ENCODE measurements around the gene AP3S2. TPM values are rescaled to one million over a fixed set of nuclear protein-coding genes. Genes with fewer than 3 reads are reported as not detected.

The AP3S2 gene
- total RNA-seq, 2 donors from 2014 or later, result 43.7 to 44.7 TPM

DNA sequence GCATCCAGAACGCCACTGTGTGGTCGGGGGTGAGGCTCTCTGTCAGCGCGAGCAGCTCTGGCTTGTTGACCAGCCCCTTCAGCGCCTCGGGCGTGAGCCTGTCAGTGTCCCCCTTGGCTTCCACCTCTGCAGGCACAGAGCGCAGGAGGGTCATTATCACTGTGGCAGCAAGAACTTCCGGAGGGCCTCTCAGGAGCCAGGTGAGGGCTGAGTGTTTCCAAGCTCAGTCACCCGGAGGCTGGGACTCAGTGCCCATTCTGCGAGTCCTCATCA is 10.0 kb upstream of the AP3S2 start:
- TF ChIP-seq, protein P1, sequence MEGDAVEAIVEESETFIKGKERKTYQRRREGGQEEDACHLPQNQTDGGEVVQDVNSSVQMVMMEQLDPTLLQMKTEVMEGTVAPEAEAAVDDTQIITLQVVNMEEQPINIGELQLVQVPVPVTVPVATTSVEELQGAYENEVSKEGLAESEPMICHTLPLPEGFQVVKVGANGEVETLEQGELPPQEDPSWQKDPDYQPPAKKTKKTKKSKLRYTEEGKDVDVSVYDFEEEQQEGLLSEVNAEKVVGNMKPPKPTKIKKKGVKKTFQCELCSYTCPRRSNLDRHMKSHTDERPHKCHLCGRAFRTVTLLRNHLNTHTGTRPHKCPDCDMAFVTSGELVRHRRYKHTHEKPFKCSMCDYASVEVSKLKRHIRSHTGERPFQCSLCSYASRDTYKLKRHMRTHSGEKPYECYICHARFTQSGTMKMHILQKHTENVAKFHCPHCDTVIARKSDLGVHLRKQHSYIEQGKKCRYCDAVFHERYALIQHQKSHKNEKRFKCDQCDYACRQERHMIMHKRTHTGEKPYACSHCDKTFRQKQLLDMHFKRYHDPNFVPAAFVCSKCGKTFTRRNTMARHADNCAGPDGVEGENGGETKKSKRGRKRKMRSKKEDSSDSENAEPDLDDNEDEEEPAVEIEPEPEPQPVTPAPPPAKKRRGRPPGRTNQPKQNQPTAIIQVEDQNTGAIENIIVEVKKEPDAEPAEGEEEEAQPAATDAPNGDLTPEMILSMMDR (IDR thresholded peaks at IDR 0.05), result no peak
- TF ChIP-seq POLR2AphosphoS5 (IDR thresholded peaks at IDR 0.05), result no peak
- TF ChIP-seq POLR2A (IDR thresholded peaks at IDR 0.05), result no peak
- WGBS, result 93% methylated on average over 11 of the region's 11 CpGs
- DNase-seq (ENCODE audit: low spot score), result no peak

DNA sequence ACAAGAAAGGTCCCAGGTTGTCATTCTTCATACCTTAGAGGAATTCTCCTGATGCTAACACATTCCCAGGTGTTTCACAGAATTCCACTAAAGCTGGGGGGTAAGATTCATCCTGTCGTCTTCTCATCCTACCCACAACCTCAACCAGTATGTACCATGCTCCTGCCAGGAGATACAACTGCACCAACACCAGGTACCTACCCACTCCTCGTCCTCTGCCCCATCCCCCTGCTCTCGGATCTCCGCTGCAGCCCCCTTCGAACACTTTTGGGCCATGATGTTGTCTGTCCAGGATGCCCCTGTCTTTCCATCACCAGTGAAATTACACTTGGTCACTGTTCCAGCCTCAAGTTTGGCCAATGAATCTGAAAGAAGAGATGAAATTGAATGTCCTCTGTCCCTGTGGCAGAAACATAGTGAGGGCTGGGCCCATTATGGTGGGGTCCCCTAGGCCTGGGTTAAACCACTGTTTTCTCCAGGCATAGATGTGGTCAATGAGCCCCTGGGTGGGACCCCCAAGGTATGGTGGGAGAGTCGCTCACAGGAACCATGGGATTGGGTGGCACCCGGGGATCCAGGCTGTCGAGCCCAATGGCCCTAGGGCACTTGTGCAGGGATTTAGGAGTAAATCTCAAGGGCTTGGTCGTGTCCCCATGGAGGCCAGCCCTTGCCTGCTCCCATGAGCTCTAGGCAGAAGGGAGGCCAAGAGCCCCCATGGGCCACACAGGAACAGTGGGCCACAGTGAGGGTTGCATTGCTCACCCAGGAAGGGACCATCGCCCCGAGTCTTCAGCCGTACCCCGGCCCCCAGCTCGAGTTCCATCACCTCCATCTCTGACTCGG is 9.4 kb upstream of the AP3S2 start:
- no peak for DNase-seq (ENCODE audit: low spot score)
- no peaks in the 10 kb centered on the region for H3K27me3 ChIP-seq (replicated peaks; ENCODE audit: insufficient read depth)
- no peaks in the 10 kb centered on the region for H3K9me3 ChIP-seq
- 95% methylated on average over 15 of the region's 15 CpGs for WGBS
- TF ChIP-seq POLR2A (IDR thresholded peaks at IDR 0.05), result no peak
- TF ChIP-seq POLR2AphosphoS5 (IDR thresholded peaks at IDR 0.05), result no peak
- TF ChIP-seq, protein P1 (IDR thresholded peaks at IDR 0.05), result no peak
- no peak overlapping the region for H3K27ac ChIP-seq
- peaks cover 3 to 8% of the 10 kb centered on the region in 2 donors for H3K36me3 ChIP-seq
- no peaks in the 10 kb centered on the region for H3K4me1 ChIP-seq (replicated peaks)
- intact Hi-C loops (cut with DNase I), result loop anchor here (10.0 kb wide), 1 partner anchor 312 kb away; no protein-coding TSS in a partner anchor
- H3K4me3 ChIP-seq, result no peak overlapping the region

More for the DNA sequence above, 10.0 kb upstream of the AP3S2 start:
- Histone ChIP-seq H3K27me3 (replicated peaks; ENCODE audit: insufficient read depth) (no peaks in the 10 kb centered on the region), H3K4me3 (no peak overlapping the region), H3K36me3 (peaks cover 3 to 8% of the 10 kb centered on the region in 2 donors), H3K27ac (no peak overlapping the region), H3K4me1 (replicated peaks) (no peaks in the 10 kb centered on the region), H3K9me3 (no peaks in the 10 kb centered on the region)
- intact Hi-C loops (cut with DNase I), result loop anchor here (10.0 kb wide), 1 partner anchor 311 kb away; no protein-coding TSS in a partner anchor

DNA sequence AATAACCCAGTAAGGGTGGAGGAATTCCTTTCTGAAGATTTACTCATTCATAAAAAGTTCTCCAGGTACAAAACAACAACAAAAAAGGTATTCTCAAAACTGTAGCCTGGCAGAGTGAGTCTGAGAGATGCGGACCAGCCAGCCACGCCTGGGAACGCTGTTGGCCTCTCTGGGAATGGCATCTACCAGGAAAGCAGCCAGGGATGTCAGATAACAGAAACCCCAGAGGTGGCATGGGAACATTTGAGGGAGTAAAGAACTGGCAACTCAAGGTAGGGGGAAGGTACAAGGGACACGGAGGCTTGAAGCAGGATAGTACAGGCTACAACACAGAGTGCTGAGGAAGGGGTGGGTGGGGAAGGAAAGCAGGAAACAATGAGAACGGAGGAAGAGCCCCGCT is 7.1 kb upstream of the AP3S2 start:
- 81% methylated on average over 6 of the region's 6 CpGs for WGBS
- no peak for TF ChIP-seq POLR2A (IDR thresholded peaks at IDR 0.05)
- TF ChIP-seq POLR2AphosphoS5 (IDR thresholded peaks at IDR 0.05), result no peak
- TF ChIP-seq, protein P1 (IDR thresholded peaks at IDR 0.05), result no peak
- H3K36me3 ChIP-seq, result peaks cover 3 to 8% of the 10 kb centered on the region in 2 donors
- no peaks in the 10 kb centered on the region for H3K4me1 ChIP-seq (replicated peaks)
- H3K4me3 ChIP-seq, result no peak overlapping the region
- no peak for DNase-seq (ENCODE audit: low spot score)
- no peaks in the 10 kb centered on the region for H3K9me3 ChIP-seq
- intact Hi-C loops (cut with DNase I), result loop anchor here (10.0 kb wide), 1 partner anchor 314 kb away; no protein-coding TSS in a partner anchor
- no peak overlapping the region for H3K27ac ChIP-seq
- no peaks in the 10 kb centered on the region for H3K27me3 ChIP-seq (replicated peaks; ENCODE audit: insufficient read depth)

DNA sequence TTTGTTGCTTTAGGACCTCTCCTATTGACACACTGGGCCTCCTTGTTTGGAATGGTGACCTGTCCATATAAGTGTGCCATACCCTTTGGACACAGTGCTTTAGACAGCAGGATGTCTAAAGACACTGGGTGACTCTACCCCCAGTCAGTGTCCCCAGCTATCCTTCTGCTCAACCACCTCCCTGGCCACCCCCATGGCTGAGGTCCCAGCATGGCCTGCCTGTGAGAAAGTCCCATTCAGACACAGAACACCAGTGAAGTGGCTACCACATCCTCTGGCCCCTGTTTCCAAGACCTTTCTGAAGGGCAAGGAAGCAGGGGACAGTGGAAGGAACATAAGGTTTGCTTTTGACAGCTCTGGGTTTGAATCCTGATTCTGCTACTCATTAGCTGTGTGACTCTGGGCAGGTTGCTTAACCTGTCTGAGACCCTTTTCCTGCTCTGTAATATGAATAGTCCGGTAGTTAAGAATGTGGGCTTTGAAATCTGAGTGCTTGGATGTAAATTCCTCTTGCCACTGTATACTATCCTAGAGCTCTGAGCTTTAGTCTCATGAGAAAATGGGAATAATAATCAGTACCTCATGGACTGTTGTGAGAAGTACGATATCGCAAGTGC is 6.3 kb upstream of the AP3S2 start:
- Histone ChIP-seq H3K9me3 (no peaks in the 10 kb centered on the region), H3K27me3 (replicated peaks; ENCODE audit: insufficient read depth) (no peaks in the 10 kb centered on the region), H3K4me1 (replicated peaks) (no peaks in the 10 kb centered on the region), H3K4me3 (no peak overlapping the region), H3K36me3 (peaks cover 3 to 8% of the 10 kb centered on the region in 2 donors), H3K27ac (no peak overlapping the region)
- DNase-seq (ENCODE audit: low spot score), result no peak
- TF ChIP-seq POLR2AphosphoS5 (IDR thresholded peaks at IDR 0.05) (no peak), POLR2A (IDR thresholded peaks at IDR 0.05) (no peak)
- WGBS, result 91% methylated on average over 3 of the region's 3 CpGs
- intact Hi-C loops (cut with DNase I), result loop anchor here (10.0 kb wide), 1 partner anchor 315 kb away; no protein-coding TSS in a partner anchor

DNA sequence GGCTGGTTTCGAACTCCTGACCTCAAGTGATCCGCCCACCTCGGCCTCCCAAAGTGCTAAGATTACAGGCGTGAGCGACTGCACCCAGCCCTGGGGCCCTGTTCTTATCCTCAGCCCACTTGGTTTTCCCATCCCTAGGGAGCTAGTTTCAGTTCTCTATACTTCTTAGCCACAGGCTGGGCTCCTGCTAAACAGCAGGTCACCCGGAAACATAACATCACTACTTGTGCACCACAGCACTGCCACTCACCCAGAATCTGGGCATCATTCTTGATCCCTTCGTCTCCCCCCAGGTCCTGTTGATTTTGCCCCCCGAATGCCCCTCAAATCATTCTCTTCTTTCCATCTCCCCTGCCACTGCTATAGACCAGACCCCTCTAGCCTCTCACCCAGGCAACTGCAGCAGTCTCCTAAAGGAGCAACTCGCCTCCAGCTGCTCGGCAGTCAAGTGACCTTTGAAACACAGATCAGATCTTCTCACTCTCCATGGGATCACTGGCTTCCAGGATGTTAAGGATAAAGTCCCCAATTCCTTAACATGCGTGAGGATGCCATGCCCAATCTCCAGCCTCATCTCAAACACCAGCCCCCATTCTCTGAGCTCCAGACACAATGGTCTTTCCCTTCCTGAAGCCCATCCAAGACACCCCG is 5.6 kb upstream of the AP3S2 start:
- H3K36me3 ChIP-seq, result peaks cover 3 to 8% of the 10 kb centered on the region in 2 donors
- no peak for DNase-seq (ENCODE audit: low spot score)
- no peak overlapping the region for H3K27ac ChIP-seq
- H3K4me3 ChIP-seq, result no peak overlapping the region
- no peaks in the 10 kb centered on the region for H3K9me3 ChIP-seq
- intact Hi-C loops (cut with DNase I), result no loop called here
- no peaks in the 10 kb centered on the region for H3K27me3 ChIP-seq (replicated peaks; ENCODE audit: insufficient read depth)
- H3K4me1 ChIP-seq (replicated peaks), result no peaks in the 10 kb centered on the region
- no peak for TF ChIP-seq POLR2A (IDR thresholded peaks at IDR 0.05)
- TF ChIP-seq, protein P1 (IDR thresholded peaks at IDR 0.05), result no peak
- no peak for TF ChIP-seq POLR2AphosphoS5 (IDR thresholded peaks at IDR 0.05)
- 84% methylated on average over 12 of the region's 12 CpGs for WGBS
